Thyroid gland (tissue), 4 donors: ENCODE measurements around the gene ADAM12. TPM values are rescaled to one million over a fixed set of nuclear protein-coding genes. Genes with fewer than 3 reads are reported as not detected.

Experiments used
- DNase-seq, 2 donors: peaks; one replicate each; pipeline ENCODE4 v3.0.0-alpha.2; 2019
- H3K27ac ChIP-seq, 3 donors: fragments of 200-600 bp; sonication (generic); 1 replicate in 2 of 3; 2 replicates in 1 of 3; pipeline ENCODE4 v1.5.1; 2016 to 2019; ENCODE audit warnings: mild to moderate bottlenecking in 1 of 3, moderate library complexity in 1 of 3
- H3K27me3 ChIP-seq: fragments of 200-600 bp; sonication (generic); one replicate; pipeline ENCODE4 v1.5.1; 2019
- H3K36me3 ChIP-seq, 2 donors: fragments of 200-600 bp; sonication (generic); one replicate each; pipeline ENCODE4 v1.5.1; 2016 to 2019
- H3K4me1 ChIP-seq, 2 donors: fragments of 200-600 bp; sonication (generic); one replicate each; pipeline ENCODE4 v1.5.1; 2017 to 2019
- H3K4me3 ChIP-seq, 3 donors: fragments of 200-600 bp; sonication (generic); replicated peaks in 1 of 3; 1 replicate in 2 of 3; 2 replicates in 1 of 3; pipeline ENCODE4 v1.5.1; 2016; ENCODE audit warnings: mild to moderate bottlenecking in 1 of 3
- H3K9me3 ChIP-seq: fragments of 200-600 bp; sonication (generic); one replicate; pipeline ENCODE4 v1.5.1; 2017
- CTCF ChIP-seq, 6 experiments: fragments of 200-600 bp in 3 of 6; fragments of 450-650 bp in 3 of 6; sonication (generic) in 3 of 6; IDR thresholded peaks; one replicate each; pipeline ENCODE4 v1.5.1; 2016 to 2019; ENCODE audit warnings: antibody characterized with exemption in 6 of 6, mild to moderate bottlenecking in 2 of 6, inconsistent platforms in 1 of 6, moderate library complexity in 1 of 6
- POLR2A ChIP-seq, 2 donors: fragments of 450-650 bp; IDR thresholded peaks; one replicate each; pipeline ENCODE4 v1.6.1; 2017; ENCODE audit warnings: antibody characterized with exemption in 2 of 2, mild to moderate bottlenecking in 2 of 2, moderate library complexity in 1 of 2
- WGBS, 2 donors: methylation state at CpG; one replicate each; pipeline ENCODE4 v1.1.5; 2017; 5-methylcytosine and 5-hydroxymethylcytosine counted together
- intact Hi-C: fragments of 100-400 bp; cut with DNase I; formaldehyde crosslinking; loops from one replicate; pipeline ENCODE4 v1.15.1; 2023
- total RNA-seq, 4 donors: library from RNA; depleted of rRNA; stranded (reverse); fragments of >200 nt; gene quantifications; one replicate each; pipeline ENCODE4 v1.2.3, GENCODE V29; 2016

ADAM12 gene
- total RNA-seq, 4 donors from 2014 or later: 0.20 to 0.94 (median 0.63) TPM

GRCh38 chr10:126165874-126166273, 222.4 kb downstream of the ADAM12 start:
- no peaks in the 10 kb centered on the region for H3K27me3 ChIP-seq
- H3K4me1 ChIP-seq: peaks cover 13 to 14% of the 10 kb centered on the region in 2 donors
- H3K27ac ChIP-seq: no peak overlapping the region
- TF ChIP-seq POLR2A (IDR thresholded peaks at IDR 0.05) (no peak), CTCF (IDR thresholded peaks at IDR 0.05) (no peak)
- H3K4me3 ChIP-seq: no peak overlapping the region
- DNase-seq: no peak
- WGBS, 2 donors: 93 to 94% methylated on average over 2 of the region's 2 CpGs
- intact Hi-C loops: no loop called here
- H3K9me3 ChIP-seq: no peaks in the 10 kb centered on the region
- H3K36me3 ChIP-seq: no peaks in the 10 kb centered on the region

GRCh38 chr10:126163506-126163905, 224.8 kb downstream of the ADAM12 start:
- no peak for DNase-seq
- Histone ChIP-seq H3K4me1 (no peaks in the 10 kb centered on the region), H3K36me3 (no peaks in the 10 kb centered on the region), H3K27ac (no peak overlapping the region), H3K27me3 (no peaks in the 10 kb centered on the region), H3K4me3 (no peak overlapping the region), H3K9me3 (no peaks in the 10 kb centered on the region)
- TF ChIP-seq POLR2A (IDR thresholded peaks at IDR 0.05): no peak
- no peak for TF ChIP-seq CTCF (IDR thresholded peaks at IDR 0.05)
- intact Hi-C loops: no loop called here
- 86 to 89% methylated on average over 4 of the region's 4 CpGs for WGBS, 2 donors

GRCh38 chr10:126161691-126162090, 226.6 kb downstream of the ADAM12 start:
- no peak overlapping the region for H3K4me3 ChIP-seq
- no peaks in the 10 kb centered on the region for H3K4me1 ChIP-seq
- intact Hi-C loops: no loop called here
- H3K27ac ChIP-seq: no peak overlapping the region
- no peaks in the 10 kb centered on the region for H3K27me3 ChIP-seq
- WGBS, 2 donors: 69 to 75% methylated on average over 5 of the region's 5 CpGs
- no peak for DNase-seq
- TF ChIP-seq CTCF (IDR thresholded peaks at IDR 0.05): no peak
- TF ChIP-seq POLR2A (IDR thresholded peaks at IDR 0.05): no peak
- H3K36me3 ChIP-seq: no peaks in the 10 kb centered on the region
- no peaks in the 10 kb centered on the region for H3K9me3 ChIP-seq

GRCh38 chr10:126160971-126161630, 227.2 kb downstream of the ADAM12 start:
- no peaks in the 10 kb centered on the region for H3K9me3 ChIP-seq
- no peak overlapping the region for H3K4me3 ChIP-seq
- TF ChIP-seq CTCF (IDR thresholded peaks at IDR 0.05) (no peak), POLR2A (IDR thresholded peaks at IDR 0.05) (no peak)
- no peak overlapping the region for H3K27ac ChIP-seq
- no peaks in the 10 kb centered on the region for H3K27me3 ChIP-seq
- H3K4me1 ChIP-seq: no peaks in the 10 kb centered on the region
- no peaks in the 10 kb centered on the region for H3K36me3 ChIP-seq
- WGBS, 2 donors: 87 to 90% methylated on average over 10 of the region's 10 CpGs
- DNase-seq: no peak
- intact Hi-C loops: no loop called here

GRCh38 chr10:126160571-126160970, 227.7 kb downstream of the ADAM12 start:
- H3K36me3 ChIP-seq: no peaks in the 10 kb centered on the region
- no peaks in the 10 kb centered on the region for H3K9me3 ChIP-seq
- H3K27me3 ChIP-seq: no peaks in the 10 kb centered on the region
- TF ChIP-seq CTCF (IDR thresholded peaks at IDR 0.05): no peak
- no peak for TF ChIP-seq POLR2A (IDR thresholded peaks at IDR 0.05)
- H3K4me1 ChIP-seq: no peaks in the 10 kb centered on the region
- H3K4me3 ChIP-seq: no peak overlapping the region
- no peak overlapping the region for H3K27ac ChIP-seq
- intact Hi-C loops: no loop called here
- DNase-seq: no peak
- 70 to 75% methylated on average over 5 of the region's 5 CpGs for WGBS, 2 donors
